H4 (cell line): ENCODE measurements around the gene NEURL2. TPM values are rescaled to one million over a fixed set of nuclear protein-coding genes. Genes with fewer than 3 reads are reported as not detected.
A peak's percentile ranks its signal among the peaks of the same experiment; 100 is the strongest.

Experiments used
- DNase-seq: peaks from one replicate; pipeline ENCODE4 v3.0.0-alpha.2; 2015; ENCODE audit warnings: low spot score
- total RNA-seq: library from RNA; depleted of rRNA; stranded (reverse); fragments of >200 nt; shearing (Covaris generic); gene quantifications from 2 replicates; pipeline ENCODE4 v1.2.3, GENCODE V29; 2014

NEURL2 gene
- total RNA-seq, 1 experiment from 2014 or later, result 0.99 TPM

GRCh38 chr20:45920462-45921336 lies 29.7 kb upstream of the NEURL2 start:
- DNase-seq, result no peak

- no peak for DNase-seq
Measured at GRCh38 chr20:45919542-45920399, 28.8 kb upstream of the NEURL2 start.

GRCh38 chr20:45918779-45919537 lies 27.9 kb upstream of the NEURL2 start:
- DNase-seq, result no peak

- DNase-seq, result no peak
Measured at GRCh38 chr20:45918182-45918737, 27.3 kb upstream of the NEURL2 start.

GRCh38 chr20:45917790-45918141 lies 26.8 kb upstream of the NEURL2 start:
- DNase-seq, result no peak

GRCh38 chr20:45913116-45913515 lies 22.1 kb upstream of the NEURL2 start:
- no peak for DNase-seq

- no peak for DNase-seq
Measured at GRCh38 chr20:45912344-45912682, 21.3 kb upstream of the NEURL2 start.

GRCh38 chr20:45911486-45912343 lies 20.7 kb upstream of the NEURL2 start, which contains the start of gene PLTP:
TSS of gene PLTP (minus strand) at chr20:45912155. CDS start at chr20:45911452, 703 bp downstream.
- DNase-seq, result no peak

- DNase-seq, result peak; percentile 90
Measured at GRCh38 chr20:45910670-45911485, 19.9 kb upstream of the NEURL2 start.

GRCh38 chr20:45909817-45910669 lies 19.0 kb upstream of the NEURL2 start:
- DNase-seq, result no peak

- DNase-seq, result no peak
Measured at GRCh38 chr20:45909336-45909808, 18.4 kb upstream of the NEURL2 start.

- DNase-seq, result no peak
Measured at GRCh38 chr20:45908084-45908483, 17.1 kb upstream of the NEURL2 start.

- DNase-seq, result no peak
Measured at GRCh38 chr20:45907219-45907948, 16.4 kb upstream of the NEURL2 start.

- peak; percentile 81 for DNase-seq
Measured at GRCh38 chr20:45905505-45906079, 14.6 kb upstream of the NEURL2 start.

- DNase-seq, result no peak
Measured at GRCh38 chr20:45904583-45905504, 13.8 kb upstream of the NEURL2 start.

GRCh38 chr20:45902199-45902701 lies 11.2 kb upstream of the NEURL2 start:
- DNase-seq, result no peak
